GOT3 (cell line): ENCODE data around the gene RIOK3.

Experiments
- DNase-seq: peaks from one replicate; lab custom pipeline; 2025; ENCODE audit warnings: mixed read lengths; lab: John Stamatoyannopoulos, UW

Gene RIOK3

DNA sequence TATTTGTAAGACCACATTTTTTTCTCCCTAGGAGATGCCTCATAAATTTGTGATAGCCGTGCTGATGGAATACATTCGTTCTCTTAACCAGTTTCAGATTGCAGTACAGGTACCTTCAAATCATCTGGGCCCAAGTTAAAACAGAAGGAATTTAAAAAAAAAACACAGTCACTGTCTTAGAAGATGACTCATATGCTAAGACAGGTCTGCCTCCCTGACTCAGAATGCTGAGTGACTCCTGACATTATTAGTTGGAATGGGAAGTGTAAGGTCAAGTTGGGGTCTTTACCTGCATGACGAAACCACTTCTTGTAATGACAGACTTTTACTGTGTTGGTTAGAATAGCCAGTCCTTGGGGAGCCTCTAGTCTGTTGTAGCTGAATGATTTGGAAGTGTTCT is 76.5 kb downstream of the RIOK3 start:
- DNase-seq = no peak

DNA sequence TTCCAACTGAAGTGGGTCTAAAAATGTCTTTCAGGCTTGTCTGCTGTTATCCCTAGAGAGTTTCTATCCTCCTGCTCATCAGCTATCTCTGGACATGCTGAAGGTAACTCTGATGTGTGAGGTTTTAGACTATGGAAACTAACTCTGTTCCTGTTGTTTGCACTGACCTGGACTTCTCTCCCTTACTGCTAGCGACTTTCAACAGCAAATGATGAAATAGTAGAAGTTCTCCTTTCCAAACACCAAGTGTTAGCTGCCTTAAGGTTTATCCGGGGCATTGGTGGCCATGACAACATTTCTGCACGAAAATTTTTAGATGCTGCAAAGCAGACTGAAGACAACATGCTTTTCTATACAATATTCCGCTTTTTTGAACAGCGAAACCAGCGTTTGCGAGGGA is 77.1 kb downstream of the RIOK3 start:
- no peak for DNase-seq

DNA sequence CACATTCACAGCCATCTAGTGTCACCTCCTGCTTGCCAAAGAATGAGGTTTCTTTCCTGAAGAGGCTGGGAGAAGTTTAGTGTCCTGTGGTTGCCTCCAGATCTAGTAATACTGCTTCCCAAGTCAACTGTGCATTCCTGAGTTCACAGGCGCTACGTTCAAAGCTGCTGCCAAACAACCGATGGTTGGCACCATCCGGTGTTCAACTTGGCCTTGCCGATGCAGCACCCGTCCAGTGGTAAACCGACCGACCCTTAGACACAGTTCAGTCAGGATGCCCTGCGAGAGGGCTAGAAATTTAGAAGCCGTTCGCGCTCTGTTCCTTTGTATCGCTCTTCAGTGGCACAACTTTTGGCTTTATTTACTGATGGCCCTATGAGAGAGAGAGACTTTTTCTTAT is 78.8 kb downstream of the RIOK3 start:
- DNase-seq = no peak
